ENCODE measurements around the gene TLE2.

The TLE2 gene

DNA sequence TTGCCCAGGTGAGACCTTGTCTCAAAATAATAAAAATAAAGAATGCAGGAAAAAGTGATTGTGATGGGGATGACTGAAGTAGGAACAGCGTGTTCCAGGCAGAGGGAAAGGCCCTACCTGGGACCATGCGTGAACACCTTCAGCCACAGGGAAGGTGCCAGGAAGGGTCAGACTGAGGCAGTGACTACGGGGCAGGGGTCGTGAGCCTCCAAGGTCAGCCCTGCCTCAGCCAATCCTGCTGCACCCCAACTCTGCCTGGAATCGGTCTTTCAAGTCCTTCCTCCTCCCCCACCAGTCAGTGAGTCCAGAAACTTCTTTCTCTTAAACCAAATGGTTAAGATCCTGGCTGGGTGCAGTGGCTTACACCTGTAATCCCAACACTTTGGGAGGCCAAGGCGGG is 16.1 kb upstream of the TLE2 start:
- Histone ChIP-seq H3K9ac (no peak overlapping the region), H3K4me2 (no peak overlapping the region), H3K36me3 (ENCODE audit: insufficient read depth) (no peaks in the 10 kb centered on the region), H3K4me1 (ENCODE audit: low read depth, poor library complexity, severe bottlenecking) (peaks cover 12% of the 10 kb centered on the region), H3K4me3 (IDR thresholded peaks at IDR 0.05; ENCODE audit: insufficient read depth, low read depth, low read length) (no peak overlapping the region), H3K79me2 (ENCODE audit: insufficient read depth, low read depth) (no peaks in the 10 kb centered on the region), H3K27ac (no peak overlapping the region), H3K27me3 (ENCODE audit: insufficient read depth, low read depth) (peaks cover 57% of the 10 kb centered on the region), H2AFZ (ENCODE audit: low read depth) (no peak overlapping the region), H4K20me1 (ENCODE audit: insufficient read depth) (no peaks in the 10 kb centered on the region)
- no peak for TF ChIP-seq CTCF (conservative IDR thresholded peaks at IDR 0.05; ENCODE audit: low read depth, low read length)

- no peak for TF ChIP-seq CTCF (conservative IDR thresholded peaks at IDR 0.05; ENCODE audit: low read depth, low read length)
- H3K9ac ChIP-seq: no peak overlapping the region
- H3K4me1 ChIP-seq (ENCODE audit: low read depth, poor library complexity, severe bottlenecking): peaks cover 9% of the 10 kb centered on the region
- no peaks in the 10 kb centered on the region for H3K79me2 ChIP-seq (ENCODE audit: insufficient read depth, low read depth)
- H3K36me3 ChIP-seq (ENCODE audit: insufficient read depth): no peaks in the 10 kb centered on the region
- H3K27ac ChIP-seq: no peak overlapping the region
- H4K20me1 ChIP-seq (ENCODE audit: insufficient read depth): no peaks in the 10 kb centered on the region
- no peak overlapping the region for H3K4me2 ChIP-seq
- no peak overlapping the region for H2AFZ ChIP-seq (ENCODE audit: low read depth)
- H3K4me3 ChIP-seq (IDR thresholded peaks at IDR 0.05; ENCODE audit: insufficient read depth, low read depth, low read length): no peak overlapping the region
- peaks cover 56% of the 10 kb centered on the region for H3K27me3 ChIP-seq (ENCODE audit: insufficient read depth, low read depth)
Measured at GRCh38 chr19:3042621-3043267, 13.7 kb upstream of the TLE2 start.

DNA sequence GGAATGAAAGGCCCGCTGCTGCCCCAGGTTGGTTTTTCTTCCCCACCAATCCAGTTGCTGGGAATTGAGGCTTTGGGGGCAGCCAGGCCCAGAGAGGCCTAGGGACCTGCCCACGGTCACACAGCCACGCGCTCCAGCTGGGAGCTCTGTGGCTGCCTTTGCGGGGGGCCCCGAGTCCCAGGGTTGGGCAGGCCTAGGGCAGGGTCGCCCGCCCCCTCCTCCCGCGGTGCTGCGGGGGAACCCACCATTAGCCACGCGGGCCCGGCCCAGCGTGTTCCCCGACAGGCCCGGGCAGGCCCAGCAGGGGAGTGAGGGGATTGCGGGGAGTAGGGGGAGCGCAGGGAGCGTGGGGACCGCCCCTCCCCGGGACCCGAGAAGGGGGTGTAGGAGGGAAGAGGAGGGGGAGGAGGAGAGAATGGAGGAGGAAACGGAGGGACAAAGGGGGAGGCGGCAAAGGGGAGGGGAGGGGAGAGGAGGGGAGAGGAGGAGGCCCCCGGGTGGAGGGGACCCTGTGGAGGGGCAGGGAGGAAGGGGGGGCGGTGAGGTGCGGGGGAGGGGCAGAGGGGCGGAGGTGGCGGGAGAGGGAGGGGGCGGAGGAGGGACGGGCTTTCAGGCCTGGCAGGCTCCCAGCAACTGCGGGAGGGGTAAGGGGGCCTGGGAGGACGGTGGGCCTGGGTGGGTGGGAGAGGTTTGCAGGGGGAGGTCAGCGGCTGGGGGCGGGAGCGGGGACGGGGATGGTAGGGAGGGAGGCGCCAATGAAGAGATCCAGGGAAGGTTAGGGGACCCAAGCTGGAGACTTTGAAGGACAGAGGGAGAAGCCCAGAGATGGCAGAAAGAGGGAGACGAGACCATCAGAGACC is 12.9 kb upstream of the TLE2 start:
- no peak for TF ChIP-seq CTCF (conservative IDR thresholded peaks at IDR 0.05; ENCODE audit: low read depth, low read length)
- H3K79me2 ChIP-seq (ENCODE audit: insufficient read depth, low read depth): no peaks in the 10 kb centered on the region
- no peaks in the 10 kb centered on the region for H3K36me3 ChIP-seq (ENCODE audit: insufficient read depth)
- no peak overlapping the region for H2AFZ ChIP-seq (ENCODE audit: low read depth)
- peaks cover 7% of the 10 kb centered on the region for H3K4me1 ChIP-seq (ENCODE audit: low read depth, poor library complexity, severe bottlenecking)
- no peak overlapping the region for H3K9ac ChIP-seq
- no peak overlapping the region for H3K4me3 ChIP-seq (IDR thresholded peaks at IDR 0.05; ENCODE audit: insufficient read depth, low read depth, low read length)
- H3K4me2 ChIP-seq: no peak overlapping the region
- H3K27ac ChIP-seq: no peak overlapping the region
- no peaks in the 10 kb centered on the region for H4K20me1 ChIP-seq (ENCODE audit: insufficient read depth)
- H3K27me3 ChIP-seq (ENCODE audit: insufficient read depth, low read depth): peaks cover 54% of the 10 kb centered on the region

DNA sequence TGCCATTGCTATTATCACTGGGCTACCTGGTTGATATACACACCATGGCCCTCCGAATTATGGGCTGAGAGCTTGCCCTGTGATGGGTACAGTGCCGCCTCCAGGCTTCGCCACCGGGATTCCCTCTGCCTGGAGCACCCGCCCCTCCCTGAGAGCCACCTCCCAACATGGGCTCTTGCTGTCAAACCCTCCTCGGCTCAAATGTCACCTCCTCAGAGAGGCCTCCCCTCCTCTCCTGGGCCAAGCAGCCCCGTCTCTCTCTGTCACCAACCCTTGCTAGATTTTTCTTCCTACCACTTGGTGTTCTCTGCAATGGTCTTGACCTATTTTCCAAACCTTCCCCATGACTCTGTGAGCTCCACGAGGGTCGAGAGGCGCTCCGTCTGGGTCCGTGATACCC is 12.2 kb upstream of the TLE2 start:
- H3K27me3 ChIP-seq (ENCODE audit: insufficient read depth, low read depth): peaks cover 54% of the 10 kb centered on the region
- no peaks in the 10 kb centered on the region for H4K20me1 ChIP-seq (ENCODE audit: insufficient read depth)
- TF ChIP-seq CTCF (conservative IDR thresholded peaks at IDR 0.05; ENCODE audit: low read depth, low read length): no peak
- no peak overlapping the region for H2AFZ ChIP-seq (ENCODE audit: low read depth)
- H3K27ac ChIP-seq: no peak overlapping the region
- H3K36me3 ChIP-seq (ENCODE audit: insufficient read depth): no peaks in the 10 kb centered on the region
- H3K79me2 ChIP-seq (ENCODE audit: insufficient read depth, low read depth): no peaks in the 10 kb centered on the region
- H3K4me1 ChIP-seq (ENCODE audit: low read depth, poor library complexity, severe bottlenecking): peaks cover 12% of the 10 kb centered on the region
- no peak overlapping the region for H3K4me2 ChIP-seq
- H3K4me3 ChIP-seq (IDR thresholded peaks at IDR 0.05; ENCODE audit: insufficient read depth, low read depth, low read length): no peak overlapping the region
- H3K9ac ChIP-seq: no peak overlapping the region
